NCI-H748 (cell line): Measurements from ENCODE around the gene DENND2D.
A peak's percentile ranks its signal among the peaks of the same experiment; 100 is the strongest.

Experiments
- DNase-seq: peaks from one replicate; lab custom pipeline; 2025; ENCODE audit not compliant: unreplicated experiment; lab: John Stamatoyannopoulos, UW

The DENND2D gene

GRCh38 chr1:111204201-111204982 is 3.9 kb upstream of the DENND2D start:
- DNase-seq = peak; percentile 55

DNA sequence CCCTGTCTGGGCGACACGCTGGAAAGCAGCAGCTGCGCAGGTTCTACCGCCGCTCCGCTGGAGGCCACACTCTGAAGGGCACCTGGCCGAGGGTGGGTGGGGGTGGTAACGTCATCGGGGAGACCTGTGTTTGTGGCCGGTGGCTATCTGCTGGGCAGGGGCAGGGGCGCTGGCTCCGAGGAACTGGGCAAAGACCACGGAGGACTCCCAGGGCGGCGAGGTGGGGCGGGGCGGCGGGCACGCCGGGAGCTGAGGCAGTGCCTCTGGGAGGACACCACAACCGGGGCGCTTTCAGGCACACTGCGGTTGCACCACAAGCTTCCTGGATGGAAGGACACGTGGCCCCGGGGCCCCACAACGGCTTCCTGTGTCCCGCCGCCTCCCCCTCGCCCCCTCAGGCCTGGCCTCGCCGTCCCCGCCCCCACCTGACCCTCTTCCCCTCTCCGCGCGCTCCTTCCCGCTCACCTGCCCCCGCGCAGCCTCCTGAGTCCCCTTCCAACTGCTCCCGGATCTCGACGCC is 3.3 kb upstream of the DENND2D start:
- DNase-seq = peak; percentile 58

DNA sequence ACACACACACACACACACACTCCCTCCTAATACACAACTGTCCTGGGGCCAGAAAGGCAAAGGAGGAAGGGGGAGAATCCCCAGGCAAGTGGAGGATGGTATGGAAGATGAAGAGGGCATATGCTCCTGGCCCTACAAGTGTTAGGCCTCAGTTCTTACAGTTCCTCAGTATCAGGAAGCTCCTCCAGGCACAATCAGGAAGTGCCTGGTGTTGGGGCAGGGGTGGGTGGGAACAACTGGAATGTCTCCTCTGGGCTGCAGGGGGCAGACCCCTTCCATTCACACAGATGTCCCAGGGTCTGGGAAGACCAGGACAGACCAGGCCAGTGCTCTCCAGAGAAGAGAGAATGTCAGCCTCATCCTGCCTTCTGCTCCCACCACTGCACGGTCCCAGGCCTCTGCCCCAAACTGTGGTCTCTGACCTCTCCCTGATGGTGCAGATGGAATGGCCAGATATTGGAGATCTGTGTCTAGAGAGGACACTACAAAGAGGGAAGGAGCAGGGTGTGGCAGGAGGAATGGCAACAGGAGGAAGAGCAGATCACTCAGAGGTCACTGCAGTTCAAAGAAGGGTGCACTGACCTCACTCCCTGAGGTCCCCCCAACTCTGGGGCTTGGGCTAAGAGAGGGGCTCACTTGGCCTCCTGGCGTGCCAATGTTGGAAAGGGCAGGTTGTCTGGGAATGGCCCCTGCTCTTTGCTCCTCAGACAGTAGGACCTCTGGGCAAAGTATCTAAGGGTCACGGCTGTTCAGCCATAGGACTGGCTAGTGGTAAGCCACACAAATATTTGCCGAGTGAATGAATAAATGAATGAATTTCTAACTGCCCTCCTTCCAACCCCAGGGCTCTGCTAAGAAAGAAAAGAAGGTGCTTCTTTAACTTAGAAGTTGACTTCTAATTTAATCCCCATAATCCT is 2.5 kb upstream of the DENND2D start:
- DNase-seq = no peak

DNA sequence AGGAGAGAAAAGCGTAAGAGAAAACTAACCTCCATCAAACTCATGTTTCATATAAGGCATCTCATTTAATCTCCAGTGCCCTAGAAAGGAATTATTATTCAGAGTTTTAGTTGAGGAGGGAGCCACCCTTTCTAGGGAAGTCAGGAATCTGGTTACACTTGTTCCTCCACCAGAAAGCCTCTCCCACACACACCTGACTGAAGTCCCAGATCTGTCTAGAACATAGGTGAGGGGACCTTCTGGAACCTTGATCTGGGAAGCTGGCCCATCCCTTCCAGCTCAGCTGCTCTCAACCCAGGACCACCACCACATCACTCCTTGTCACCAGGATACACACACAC is 1.9 kb upstream of the DENND2D start:
- DNase-seq = no peak

GRCh38 chr1:111201275-111202090 is 1.0 kb upstream of the DENND2D start:
- DNase-seq = no peak

DNA sequence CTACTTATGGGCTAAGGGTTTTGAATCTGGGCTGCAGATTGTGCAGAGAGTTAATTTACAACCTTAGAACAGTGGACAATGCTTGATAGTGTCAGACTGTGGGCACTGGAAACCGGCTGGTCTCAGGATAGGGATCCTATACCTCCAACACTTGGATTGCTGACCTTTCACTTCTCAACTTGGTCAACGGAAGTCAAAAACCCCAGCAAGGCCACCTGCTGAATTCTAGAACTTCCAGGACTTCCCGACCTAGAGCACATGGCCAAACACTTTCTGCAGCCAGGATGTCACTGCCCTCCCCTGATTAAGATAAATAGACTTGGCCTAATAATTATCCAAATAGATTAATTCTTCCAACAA is 336 bp upstream of the DENND2D start:
- no peak for DNase-seq

DNA sequence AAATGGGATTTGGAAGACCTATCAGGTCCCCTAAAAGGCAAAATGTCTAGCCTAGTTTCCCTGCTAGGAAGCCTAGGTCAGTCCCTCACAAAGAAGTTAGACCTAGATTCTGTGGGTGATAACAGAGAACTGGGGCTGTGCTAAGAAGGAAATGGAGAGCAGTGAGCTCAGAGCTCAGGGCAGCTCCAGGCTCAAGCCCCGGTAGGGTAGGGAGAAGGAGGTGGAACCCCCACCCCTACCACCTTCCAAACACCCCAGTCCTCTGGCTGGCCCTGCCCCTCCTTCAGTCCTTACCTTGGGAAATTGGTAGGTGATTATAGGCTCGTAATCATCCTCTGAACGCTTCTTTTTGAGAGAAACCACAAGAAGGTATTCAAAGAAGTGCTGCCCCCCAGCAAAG is 1.1 kb downstream of the DENND2D start:
- no peak for DNase-seq

GRCh38 chr1:111198836-111199235 is 1.6 kb downstream of the DENND2D start:
- no peak for DNase-seq

- no peak for DNase-seq
These were observed 2.7 kb downstream of the DENND2D start for GRCh38 chr1:111197598-111198284.

DNA sequence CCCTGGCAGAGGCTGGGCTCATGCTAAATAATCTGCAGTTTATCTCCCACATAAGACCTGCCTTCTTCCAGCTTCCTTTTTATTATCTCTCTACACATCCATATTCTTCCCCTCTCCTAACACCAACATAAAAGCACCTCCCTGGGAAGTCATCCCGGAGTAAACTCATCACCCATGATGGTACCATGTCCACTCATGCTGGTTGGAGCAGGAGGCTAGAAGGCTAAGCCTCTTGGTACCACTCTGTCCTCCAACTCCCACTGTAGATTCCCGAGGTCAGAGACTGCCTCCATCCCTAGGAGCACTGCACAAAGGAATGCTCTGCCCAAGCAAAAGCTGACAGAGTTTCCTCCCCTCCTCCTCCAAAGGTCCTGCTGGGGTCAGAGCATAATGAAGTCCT is 4.2 kb downstream of the DENND2D start:
- no peak for DNase-seq

GRCh38 chr1:111195002-111195684 is 5.3 kb downstream of the DENND2D start:
- DNase-seq = no peak

DNA sequence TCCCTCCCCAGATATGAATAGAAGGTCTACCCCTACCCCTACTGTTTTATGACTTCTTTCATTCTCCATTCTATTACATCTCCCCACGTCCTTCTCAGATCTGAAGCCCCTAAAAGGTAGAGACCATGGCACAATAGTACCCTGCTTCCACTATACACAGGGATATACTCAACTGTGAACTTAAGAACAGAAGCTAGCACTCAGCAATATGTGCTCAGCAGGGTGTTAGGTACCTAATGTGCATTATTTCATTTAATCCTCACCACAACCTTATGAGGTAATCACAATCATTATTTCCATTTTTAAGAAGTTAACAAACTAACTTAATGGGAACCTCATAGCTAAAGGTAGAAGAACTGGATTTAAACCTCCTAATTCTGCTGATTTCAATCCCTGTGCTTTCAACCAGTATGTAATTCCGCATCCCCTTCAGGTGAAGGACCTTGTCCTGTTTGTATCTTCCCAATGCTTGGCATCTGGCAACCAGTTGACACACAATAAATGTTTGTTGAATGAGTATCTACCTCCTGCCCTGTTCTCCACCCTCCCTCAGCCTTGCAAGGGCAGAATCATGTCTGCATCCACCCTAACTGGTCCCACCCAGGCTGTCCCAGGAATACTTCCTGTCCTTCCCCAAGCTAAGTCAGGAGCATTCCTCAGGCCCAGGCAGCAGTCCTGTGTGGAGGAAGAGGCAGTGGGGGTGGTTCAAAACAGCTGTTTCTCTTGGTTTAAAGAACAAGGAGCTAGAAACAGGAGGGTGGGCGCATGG is 6.5 kb downstream of the DENND2D start:
- no peak for DNase-seq

GRCh38 chr1:111192658-111193519 is 7.6 kb downstream of the DENND2D start:
- no peak for DNase-seq

- DNase-seq = no peak
These were observed 8.4 kb downstream of the DENND2D start for GRCh38 chr1:111192074-111192473.

- no peak for DNase-seq
These were observed 8.9 kb downstream of the DENND2D start for GRCh38 chr1:111191496-111191895.

DNA sequence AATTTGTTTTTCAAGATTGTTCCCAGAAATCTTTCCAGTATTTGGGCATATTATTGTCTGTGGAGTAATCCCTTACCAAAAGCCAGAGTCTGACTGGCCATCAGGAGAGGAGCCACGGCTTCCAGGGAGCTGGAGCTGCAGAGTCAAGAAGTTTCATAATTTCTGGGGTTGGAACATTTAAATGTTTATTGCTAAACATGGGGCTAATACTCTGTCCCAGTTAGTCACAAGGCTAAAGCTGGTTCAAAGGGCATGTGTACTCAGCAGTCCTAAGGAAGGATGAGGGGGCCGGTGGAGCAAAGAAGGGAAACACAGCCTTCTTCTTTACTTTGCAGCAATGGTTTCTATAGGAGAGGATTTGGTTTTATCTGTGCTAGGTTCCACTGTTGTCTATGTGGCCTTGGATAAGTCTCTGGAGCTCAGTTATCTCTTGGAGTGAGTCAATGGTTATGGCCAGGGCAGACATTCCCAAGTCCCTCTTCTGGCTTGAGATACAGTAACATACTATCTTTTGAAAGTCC is 9.5 kb downstream of the DENND2D start:
- no peak for DNase-seq

DNA sequence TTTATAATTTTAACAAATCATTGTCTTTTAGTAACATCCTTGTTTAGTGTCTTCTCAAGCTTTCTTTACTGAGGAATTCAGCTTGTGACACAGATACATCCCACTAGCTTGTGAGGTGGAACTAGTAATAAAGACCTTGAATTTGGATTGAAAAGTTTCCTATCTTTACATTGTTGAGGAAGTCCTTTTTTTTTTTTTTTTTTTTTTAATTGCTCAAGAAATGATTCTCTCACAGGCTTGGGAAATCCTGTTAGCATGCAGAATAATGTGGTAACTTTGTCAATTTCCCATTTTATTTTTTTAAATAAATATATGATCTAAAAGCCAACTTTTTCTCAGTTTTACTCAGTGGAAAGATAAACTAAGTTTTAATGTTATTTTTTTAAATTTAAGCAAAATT is 15.8 kb downstream of the DENND2D start:
- DNase-seq = no peak
